Gastroesophageal sphincter (tissue), 3 donors: ENCODE measurements around the gene TMEM184A.

Source experiments
- CTCF ChIP-seq, 4 experiments: fragments of 200-600 bp in 2 of 4; fragments of 450-650 bp in 2 of 4; sonication (generic) in 1 of 4; IDR thresholded peaks; one replicate each; pipeline ENCODE4 v1.5.1; 2017 to 2019; ENCODE audit warnings: antibody characterized with exemption in 4 of 4, mild to moderate bottlenecking in 2 of 4, moderate library complexity in 2 of 4
- EP300 ChIP-seq: sonication (generic); formaldehyde crosslinking; IDR thresholded peaks from one replicate; pipeline ENCODE4 v1.6.1; 2017; ENCODE audit warnings: antibody characterized with exemption, mild to moderate bottlenecking
- POLR2AphosphoS5 ChIP-seq: sonication (generic); formaldehyde crosslinking; IDR thresholded peaks from one replicate; pipeline ENCODE4 v1.6.1; 2017; ENCODE audit warnings: antibody characterized with exemption

- TF ChIP-seq POLR2AphosphoS5 (no peak), CTCF (IDR thresholded peaks at IDR 0.05) (peak in 3 of 4 experiments; percentile 61 to 90 (median 62)), EP300 (no peak)
These were observed 23.7 kb upstream of the TMEM184A start for GRCh38 chr7:1579481-1580421.
